ENCODE results near the gene GAL3ST2.

Gene GAL3ST2

DNA sequence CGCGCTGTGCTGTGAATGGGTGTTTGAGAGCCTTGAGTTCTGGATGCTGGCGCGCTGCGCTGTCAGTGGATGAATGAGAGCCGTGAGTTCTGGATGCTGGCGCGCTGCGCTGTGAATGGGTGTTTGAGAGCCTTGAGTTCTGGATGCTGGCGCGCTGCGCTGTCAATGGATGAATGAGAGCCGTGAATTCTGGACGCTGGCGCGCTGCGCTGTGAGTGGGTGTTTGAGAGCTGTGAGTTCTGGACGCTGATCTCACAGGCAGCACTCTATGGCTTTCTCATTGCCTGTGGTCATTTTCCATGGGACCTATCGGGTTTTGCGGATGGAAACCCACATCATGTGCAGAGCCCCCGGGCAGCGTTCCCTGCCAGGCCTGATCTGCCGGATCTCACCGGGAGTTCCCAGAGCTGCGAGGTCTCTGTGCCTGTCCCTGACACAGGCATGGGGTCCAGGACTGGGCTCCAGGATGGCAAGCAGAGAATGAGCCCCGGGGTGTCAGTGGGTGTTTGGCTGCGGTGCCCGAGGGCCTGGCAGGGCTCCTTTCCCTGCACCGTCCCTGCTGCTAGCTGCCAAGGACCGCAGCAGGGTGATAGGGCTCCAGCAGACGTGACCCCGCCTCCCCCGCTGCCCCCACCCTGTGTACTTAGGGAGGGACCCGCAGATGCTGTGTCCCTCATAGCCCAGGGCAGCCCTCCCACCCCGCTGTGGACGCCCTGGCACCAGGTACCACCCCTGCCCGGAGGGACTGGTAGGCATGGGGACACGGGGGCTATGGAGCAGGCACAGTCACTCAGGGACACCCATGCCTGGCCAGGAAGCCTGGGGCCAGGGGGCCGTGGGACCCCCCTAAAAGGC, 72.4 kb downstream of the GAL3ST2 start:
- no peak for DNase-seq

DNA sequence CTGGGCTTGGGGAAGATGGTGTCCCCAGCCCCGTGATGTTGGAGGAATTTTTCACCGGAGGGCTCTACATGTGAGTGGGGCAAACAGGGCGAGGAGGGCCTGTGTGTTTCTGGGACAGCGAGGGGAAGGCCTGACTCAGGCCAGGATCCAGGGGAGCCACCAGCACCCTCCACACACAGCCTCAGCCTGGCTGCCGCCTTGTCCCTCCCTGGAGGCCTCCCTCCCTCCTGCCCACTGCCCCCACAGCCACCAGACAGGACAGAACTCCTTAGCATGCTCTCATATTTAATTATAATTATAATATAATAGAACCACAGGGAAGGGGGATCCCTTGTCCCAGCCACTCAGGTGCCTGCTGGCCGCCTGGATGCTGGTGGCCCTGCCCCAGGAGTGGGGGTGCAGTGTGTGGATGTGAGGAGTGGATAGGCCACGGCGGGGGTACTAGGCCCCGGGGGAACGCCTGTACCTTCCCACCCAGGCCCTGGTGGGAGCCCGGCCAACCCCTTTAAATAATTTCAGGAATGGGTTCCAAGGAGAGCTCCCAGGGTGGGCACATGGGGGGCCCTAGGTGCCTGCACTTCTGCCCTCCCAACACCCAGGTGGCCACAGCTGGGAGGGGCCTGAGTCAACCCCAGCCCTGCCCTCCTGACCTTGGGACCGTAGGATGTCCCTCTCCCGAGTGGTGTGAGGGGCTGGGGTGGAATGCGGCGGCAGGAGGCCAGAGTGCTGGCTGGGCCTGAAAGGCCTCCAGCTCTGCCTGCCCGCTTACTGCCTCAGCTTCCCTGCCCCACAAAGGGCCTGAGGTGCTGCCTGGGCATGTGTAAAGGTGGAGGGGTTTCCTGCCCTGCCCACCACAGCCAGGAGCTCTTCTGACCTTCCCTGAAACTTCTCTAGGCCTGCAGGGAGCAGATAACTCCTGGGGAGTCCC, 73.3 kb downstream of the GAL3ST2 start:
- DNase-seq = no peak

DNA sequence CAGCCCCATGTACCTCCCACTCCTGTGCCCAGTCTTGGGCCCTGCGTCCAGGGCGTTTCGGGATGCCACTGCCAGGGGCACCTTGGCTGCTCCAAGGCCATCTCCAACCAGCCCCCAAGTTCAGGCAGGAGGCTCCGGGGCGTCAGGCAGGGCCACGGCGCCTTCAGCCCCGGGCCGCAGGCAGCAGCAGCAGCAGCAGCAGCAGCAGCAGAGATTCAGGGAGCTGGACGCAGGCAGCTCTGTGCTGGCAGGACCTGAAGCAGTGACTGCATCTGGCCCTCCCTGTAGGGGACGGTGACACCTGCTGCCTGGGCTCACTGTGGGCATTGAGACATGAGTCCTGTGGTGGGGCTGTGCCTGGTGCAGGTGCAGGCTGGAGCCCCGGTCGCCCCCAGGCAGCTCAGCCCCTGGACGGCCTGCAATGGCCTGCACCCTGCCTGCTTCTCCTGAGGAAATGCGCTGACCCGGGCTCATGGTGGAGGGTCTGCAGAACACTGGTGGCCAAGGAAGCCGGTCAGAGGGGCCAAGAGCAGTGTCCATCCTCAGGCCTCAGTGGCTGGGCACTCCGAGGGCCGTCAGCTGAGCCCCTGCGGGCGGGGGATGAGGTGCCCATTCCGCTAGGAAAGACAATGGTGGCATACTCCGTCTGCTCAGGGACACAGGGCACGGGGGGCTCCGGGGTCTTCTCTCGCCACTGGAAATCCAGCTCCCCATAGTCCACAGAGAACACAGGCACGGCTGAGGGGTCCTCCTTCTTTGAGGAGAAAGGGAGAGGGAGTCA, 74.1 kb downstream of the GAL3ST2 start:
- DNase-seq = no peak

DNA sequence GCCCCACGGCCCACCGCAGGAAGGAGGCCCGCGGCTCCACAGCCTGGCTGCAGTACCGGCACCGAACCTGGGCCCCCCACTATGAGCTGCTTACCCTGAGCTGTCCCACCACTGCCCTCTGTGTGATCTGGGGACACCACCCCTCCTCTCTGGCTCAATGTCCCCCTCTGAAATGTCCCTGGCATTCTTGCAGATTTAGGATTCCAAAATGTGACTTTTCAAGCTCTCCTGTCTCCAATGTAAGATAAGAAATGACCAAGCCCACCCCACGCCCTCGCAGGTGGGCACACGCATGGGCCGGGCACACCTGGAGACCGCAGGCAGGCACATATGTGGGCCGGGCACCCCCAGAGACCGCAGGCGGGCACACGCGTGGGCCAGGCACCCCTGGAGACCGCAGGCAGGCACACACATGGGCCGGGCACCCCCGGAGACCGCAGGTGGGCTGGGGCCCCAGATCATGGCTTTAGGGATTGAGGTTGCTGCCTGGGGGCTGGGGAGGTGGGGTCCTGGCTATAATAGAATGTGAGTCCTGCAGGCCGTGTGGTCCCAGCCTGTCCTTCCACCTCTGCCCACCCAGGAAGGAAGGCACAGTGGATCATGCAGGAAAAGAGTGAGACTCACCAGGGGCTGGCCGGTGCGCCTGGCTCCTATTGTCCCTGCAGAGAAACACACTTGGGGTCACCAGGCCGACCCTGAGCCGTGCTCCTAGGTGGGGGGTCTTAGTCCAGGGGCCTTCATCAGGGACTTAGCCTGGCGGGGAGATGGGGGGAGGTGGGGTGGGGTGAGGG, 74.9 kb downstream of the GAL3ST2 start:
- DNase-seq = no peak

DNA sequence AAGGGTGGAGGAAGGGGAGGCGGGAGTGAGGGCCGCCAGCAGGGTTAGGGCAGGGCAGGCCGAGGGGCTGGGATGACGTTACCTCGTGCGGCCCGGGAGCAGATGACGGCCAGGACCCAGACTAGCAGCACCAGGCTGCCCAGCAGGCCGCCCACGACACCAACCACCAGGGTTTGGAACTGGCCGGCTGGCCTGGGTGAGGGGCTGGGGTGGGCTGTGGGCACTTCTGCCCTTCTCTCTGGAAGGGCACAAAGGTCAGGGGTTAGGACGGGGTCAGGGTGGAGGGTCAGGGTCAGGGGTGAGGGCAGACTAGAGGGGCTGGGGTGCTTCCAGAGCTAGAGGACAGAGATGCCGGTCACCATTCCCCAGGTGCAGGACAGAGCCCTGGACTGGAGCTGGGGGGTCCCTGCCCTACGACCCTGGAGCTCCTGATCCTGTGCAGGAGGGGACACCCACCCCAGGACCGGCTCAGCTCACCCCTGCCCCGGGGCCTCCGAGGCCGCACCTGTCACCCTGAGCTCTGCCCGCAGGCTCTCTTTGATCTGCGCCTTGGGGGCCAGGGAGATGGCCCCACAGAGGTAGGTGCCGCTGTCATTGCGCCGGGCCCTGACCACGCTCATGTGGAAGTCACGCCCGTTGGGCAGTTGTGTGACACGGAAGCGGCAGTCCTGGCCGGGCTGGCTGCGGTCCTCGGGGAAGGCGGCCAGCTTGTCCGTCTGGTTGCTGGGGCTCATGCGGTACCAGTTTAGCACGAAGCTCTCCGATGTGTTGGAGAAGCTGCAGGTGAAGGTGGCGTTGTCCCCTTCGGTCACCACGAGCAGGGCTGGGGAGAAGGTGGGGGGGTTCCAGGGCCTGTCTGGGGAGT, 75.7 kb downstream of the GAL3ST2 start:
- DNase-seq = no peak

DNA sequence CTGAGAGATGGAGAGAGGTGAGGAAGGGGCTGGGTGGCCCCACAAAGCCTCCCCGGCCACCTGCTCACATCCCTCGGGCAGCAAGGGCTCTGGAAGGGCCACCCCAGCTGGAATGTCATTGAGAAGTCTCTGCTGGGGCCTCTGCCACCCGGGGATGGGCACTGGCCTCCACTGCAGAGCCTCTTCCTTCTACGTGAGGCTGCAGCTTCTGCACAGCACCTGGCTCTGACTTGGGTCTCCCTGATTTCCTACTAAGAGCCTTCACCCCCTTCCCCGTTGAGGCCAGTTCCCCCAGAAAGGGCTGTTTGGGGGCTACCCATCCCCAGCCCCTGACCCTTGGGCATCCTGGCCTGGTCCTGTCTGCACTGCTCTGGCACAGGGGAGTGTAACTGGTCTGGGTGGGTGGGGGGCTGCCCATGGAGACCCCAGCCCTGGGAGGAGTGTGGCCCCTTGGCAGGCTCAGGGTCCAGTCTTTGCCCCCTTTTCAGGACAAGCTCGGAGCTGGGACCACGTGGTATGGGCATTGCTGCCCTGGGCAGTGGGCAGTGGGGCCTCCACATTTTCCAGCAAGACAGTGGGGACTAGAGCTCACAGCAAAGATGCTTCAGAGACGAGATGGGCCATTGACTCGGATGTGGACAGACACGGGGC, 76.5 kb downstream of the GAL3ST2 start:
- no peak for DNase-seq

Measured in NCI-H446 treated with DMSO at 0.1 percent for 48 hours (cell line).